HG03575 (cell line): Measurements from ENCODE around the gene FAM83G.
"Not testable (repeated sequence)": the region's sequence is repeated elsewhere in the genome, so short reads cannot be mapped to it uniquely, and the experiment has no call there.

Source experiments
- ATAC-seq: cut with Tn5 transposase; IDR thresholded peaks from one replicate; pipeline ENCODE4 v1.9.1; 2021; ENCODE audit not compliant: unreplicated experiment, insufficient number of reproducible peaks, low FRiP score; ENCODE audit errors: extremely low read depth

The FAM83G gene, protein sequence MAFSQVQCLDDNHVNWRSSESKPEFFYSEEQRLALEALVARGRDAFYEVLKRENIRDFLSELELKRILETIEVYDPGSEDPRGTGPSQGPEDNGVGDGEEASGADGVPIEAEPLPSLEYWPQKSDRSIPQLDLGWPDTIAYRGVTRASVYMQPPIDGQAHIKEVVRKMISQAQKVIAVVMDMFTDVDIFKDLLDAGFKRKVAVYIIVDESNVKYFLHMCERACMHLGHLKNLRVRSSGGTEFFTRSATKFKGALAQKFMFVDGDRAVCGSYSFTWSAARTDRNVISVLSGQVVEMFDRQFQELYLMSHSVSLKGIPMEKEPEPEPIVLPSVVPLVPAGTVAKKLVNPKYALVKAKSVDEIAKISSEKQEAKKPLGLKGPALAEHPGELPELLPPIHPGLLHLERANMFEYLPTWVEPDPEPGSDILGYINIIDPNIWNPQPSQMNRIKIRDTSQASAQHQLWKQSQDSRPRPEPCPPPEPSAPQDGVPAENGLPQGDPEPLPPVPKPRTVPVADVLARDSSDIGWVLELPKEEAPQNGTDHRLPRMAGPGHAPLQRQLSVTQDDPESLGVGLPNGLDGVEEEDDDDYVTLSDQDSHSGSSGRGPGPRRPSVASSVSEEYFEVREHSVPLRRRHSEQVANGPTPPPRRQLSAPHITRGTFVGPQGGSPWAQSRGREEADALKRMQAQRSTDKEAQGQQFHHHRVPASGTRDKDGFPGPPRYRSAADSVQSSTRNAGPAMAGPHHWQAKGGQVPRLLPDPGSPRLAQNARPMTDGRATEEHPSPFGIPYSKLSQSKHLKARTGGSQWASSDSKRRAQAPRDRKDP

DNA sequence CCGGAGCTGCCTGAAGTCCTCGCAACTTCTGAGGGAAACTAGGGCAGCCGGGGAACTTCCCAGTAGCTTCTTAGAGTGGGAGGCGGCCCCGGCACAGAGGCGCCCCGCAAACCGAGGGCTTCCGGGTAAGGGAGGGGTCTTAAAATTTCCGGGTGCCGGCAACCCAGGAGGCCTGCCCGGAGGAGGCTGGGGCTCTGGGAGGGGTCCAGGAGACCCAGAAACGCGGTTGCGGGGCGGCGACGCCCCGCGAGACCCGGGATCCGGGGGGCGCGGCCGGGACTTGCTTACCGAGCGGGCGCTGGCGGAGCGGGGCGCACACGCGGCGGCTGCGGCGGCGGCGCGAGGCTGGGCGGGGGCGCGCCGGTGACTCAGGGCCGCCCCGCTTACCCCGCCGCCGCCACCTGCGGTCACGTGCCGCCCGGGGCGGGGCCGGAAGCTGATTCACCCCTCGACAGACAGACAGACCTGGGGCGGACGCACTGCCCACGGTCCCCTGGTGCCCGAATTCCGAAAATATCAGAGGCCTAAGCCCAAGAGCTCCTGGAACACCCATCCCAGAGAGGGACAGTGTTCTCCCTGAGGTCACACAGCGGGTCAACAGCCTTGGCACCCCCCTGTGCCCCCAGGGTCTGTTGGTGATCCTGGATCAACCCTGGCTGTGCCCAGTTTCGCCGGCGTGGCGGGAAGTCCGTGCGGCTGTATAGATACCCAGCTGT lies at the start of gene FAM83G:
Gene FAM83G, minus strand, starts transcription at position 344 of the 716 bp plus-strand sequence. CDS start 723 bp downstream, outside the sequence.
- no peak for ATAC-seq

DNA sequence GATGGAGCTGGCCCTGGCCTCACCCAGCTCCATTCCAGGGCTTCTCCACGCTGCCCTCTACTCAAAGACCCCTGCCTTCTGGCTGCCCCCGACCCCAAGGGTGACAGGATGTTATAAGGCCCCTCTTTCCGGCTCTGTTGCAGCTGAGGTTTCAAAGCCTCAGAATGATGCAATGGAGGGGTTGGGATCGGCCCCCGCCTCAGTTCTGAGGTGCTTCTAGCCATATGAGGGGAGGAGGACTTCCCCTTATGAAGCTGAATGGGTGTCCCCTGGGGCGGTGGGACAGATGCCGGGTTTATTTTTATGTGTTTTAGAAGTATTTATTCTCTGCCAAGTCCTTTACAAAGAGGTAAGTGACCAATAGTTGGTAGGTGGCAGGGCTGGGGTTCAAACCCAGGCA lies 44.3 kb upstream of the FAM83G start:
- ATAC-seq: not testable (repeated sequence)

DNA sequence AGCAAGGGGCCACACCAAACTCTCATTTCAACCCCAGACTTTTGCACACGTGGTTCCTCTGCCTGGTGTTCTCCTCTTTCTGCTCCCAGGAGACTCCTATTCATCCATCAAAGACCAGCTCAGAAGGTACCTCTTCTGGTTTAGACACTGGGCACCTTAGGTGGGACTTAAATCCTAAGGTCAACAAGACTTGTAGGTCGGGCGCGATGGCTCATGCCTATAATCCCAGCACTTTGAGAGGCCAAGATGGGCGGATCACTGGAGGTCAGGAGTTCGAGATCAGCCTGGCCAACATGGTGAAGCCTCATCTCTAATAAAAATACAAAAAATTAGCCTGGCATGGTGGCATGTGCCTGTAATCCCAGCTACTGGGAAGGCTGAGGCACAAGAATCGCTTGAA lies 42.9 kb upstream of the FAM83G start:
- not testable (repeated sequence) for ATAC-seq

DNA sequence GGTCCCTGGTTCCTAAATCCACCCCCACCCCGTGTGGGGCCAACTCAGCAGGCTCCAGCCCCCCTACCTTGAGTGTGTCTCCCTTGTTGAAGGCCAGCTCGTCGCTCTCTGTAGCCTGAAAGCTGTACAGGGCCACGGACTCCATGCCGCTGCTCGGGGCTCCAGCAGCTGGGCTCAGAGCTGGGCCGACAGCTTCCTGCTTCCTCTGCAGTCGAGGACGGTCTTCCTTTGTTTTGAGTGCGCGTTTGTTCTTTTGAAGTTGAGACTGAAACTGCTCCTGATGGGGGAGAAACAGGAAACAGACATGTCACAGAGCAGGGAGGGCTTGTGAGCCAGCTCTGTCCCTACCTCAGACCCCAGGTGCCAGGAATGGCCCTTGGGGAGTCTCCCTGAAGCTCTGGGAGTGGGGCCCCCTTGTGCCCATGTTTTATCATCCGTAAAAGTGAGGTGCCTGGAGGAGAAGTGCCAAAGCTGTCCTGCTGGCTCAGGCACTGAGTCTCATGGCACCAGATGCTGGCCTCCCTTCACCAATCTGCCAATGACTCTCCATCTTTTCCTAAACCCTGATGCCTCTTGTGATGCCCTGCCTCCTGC lies 42.3 kb upstream of the FAM83G start, which contains the start of gene GRAP:
Gene GRAP, minus strand, starts transcription at position 176 of the 594 bp plus-strand sequence. Its CDS starts 31 bp downstream, at position 145.
- not testable (repeated sequence) for ATAC-seq

DNA sequence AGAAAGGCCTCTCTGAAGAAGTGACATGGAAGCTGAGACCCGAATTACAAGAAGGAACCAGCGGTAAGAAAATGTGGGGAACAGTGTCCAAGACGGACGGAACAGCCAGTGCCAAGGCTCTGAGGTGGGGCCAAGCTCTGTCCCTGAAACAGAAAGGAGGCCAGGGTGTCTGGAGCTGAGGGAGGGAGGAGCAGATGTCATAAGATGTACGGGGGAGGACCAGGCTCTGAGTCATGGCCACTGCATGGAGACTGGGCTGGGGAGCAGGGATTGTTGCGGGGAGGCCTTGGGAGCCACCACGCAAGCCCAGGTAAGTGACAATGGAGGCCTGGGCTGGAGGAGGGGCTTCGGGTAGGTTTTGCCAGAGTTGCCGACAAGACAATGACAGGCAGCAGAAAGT lies 40.1 kb upstream of the FAM83G start:
- not testable (repeated sequence) for ATAC-seq

DNA sequence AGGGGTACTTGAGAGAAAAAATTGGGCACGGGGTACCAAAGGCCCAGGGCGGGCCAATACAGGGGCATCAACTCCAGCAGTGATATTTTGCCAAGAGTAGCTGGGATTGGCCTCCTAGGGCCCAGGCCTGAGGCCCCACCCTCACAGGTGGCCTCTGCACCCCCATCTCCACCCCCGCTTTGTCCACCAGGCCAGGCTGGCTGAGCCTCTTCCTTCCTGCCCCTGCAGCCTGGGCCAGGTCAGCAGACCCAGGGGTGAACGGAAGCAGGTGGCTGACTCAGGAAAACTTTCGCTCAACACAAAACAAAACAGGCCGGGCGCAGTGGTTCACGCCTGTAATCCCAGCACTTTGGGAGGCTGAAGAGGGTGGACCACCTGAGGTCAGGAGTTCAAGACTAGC lies 38.5 kb upstream of the FAM83G start:
- ATAC-seq: not testable (repeated sequence)

DNA sequence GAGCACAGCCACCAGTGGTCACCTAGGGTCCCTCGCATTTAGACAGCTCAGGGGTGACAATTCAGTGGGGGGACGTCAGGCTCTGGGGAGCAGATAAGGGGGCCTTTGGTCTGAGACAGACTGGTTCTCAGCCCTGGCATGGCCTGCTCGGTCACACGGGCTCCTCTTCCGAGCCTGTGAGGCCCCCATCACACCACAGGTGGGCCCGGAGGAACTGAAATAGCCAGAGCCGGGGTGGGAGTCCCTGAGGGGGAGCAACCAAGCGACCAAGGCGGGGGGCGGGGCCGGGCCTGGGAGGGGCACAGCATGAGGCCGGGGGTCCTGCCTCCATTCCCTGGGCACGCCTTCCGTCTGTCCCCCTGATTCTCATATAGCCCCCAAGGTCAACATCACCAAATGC lies 37.8 kb upstream of the FAM83G start:
- not testable (repeated sequence) for ATAC-seq

DNA sequence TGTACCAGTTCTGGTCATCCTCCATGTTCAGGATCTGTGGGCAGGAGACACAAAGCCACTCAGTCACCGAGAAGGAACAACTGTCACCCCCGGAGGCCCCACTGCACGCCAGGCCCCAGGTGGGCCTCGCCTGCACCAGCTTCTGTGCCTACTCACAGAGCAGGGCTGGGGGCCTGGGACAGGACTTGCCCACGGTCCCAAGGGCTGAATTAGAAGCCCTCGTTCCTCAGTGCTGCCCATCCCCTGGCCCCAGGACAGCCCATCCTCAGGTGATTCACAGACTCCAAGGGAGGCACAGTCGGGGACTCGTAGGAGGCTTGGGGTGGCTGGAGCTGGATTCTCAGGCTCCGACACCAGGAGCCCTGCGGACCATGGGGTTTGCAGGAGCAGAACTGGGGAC lies 37.3 kb upstream of the FAM83G start:
- ATAC-seq: not testable (repeated sequence)

DNA sequence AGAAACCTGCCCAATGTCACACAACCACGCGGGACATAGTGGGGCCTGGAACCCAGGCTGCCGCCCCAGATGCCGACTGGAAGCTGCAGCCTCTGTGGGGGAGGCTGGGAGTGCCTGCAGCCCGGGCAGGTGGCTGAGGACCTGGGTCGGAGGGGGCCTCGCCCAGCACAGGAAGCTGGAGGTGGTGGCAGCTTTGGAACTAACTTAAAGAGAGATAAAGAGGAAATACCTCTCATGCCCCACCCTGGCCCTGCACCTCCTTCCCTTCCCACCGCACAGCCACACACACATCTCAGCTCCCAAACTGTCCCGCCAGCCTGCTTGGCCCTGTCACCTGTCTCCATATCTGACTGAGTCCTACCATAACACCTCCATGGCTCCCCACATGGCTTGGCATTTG lies 35.8 kb upstream of the FAM83G start:
- not testable (repeated sequence) for ATAC-seq

DNA sequence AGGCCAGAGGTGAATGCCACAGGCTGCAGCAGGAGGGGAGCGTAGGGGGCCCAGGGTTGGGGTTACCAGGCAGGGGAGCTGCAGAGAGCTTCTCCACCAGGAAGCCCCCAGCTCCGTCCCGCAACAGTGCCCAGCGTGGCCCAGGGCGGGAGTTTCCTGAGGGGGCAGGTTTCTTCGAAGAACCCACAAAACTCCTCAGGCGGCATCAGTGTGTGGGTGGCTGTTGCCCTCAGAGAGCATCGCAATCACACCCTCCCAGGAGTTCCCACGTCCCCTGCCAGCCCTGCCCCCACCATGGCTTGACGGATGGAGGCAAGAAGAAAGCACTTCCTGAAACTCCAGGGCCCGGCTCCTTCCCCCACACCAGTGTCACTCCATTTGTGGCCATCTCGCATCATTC lies 34.2 kb upstream of the FAM83G start:
- ATAC-seq: not testable (repeated sequence)

DNA sequence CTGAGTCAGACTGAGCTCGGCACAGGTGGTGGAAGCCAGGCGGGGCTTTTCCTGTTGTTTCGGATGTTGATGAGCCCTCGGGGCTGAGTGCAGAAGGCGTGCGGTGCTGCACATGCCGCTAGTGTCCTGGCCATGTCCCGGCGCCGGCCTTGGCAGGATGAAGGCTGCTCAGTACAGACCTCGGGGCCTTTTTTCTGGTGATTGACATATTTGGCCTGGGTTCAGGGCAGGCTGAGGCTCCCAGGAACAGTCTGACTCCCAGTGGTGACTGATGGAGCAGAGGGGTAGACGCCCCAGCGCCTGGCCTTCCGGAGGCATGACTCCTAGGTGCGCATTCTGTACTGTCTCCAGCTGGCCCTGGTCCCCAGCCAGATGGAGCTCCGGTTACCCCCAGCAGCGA lies 33.4 kb upstream of the FAM83G start:
- ATAC-seq: not testable (repeated sequence)

DNA sequence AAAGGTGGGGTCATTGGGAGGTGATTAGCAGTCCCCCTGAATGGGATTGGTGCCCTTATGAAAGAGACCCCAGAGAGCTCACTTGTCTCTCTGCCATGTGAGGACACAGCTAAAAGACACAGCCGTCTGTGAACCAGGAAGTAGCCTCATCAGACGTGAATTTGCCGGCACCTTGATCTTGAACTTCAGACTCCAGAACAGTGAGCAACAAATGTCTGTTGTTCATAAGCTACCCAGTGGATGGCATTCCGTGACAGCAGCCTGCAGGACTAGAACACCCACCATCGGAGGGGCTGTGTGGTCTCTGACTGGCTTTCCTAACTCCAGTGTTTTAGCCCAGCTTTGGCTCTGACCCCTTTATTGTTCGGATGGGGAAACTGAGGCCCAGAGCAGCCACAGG lies 33.0 kb upstream of the FAM83G start:
- not testable (repeated sequence) for ATAC-seq

DNA sequence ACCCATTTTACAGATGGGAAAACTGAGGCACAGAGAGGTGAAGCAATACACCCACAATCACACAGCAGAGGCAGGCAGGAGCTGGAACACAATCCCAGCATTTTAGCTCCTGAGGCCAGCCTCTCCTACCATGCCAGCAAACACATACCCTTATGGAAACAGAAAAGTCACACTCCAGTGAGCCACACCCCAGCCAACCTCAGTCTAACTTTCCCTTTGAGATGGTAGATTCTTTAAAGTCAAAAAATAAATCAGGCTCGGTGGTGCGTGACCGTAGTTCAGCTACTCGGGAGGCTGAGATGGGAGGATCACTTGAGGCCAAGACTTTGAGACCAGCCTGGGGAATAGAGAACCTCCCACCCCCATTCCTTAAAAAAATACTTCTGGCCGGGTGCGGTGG lies 31.6 kb upstream of the FAM83G start:
- ATAC-seq: not testable (repeated sequence)

DNA sequence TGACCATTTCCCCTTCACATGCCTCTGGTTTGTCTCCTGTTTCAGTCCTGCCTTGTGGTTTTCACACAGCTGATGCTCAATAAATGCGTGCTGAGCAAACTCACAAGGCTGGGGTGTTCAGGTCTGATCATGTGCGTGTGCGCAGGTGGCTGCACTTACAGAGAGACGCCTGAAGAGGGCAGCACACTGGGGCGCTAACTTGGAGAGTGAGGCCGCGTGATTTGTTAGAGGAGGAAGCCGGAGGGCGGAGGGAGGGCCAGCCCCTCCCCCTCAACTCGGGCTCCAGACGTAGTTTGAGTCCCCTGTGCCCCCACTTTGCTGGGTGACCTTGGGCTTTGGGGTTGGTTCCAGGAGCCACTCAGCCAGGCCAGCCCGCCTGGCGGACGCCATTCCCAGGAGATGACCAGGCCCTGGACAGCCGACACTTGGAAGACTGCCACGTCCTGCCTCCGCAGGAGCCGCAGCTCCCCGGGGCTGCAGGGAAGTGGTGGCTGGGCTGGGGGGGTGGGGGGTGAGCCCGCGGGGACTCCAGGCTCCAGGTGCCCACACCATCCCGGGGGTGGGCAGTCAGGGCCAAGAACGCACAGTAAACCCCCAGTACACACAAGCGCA lies 27.9 kb upstream of the FAM83G start:
- not testable (repeated sequence) for ATAC-seq

DNA sequence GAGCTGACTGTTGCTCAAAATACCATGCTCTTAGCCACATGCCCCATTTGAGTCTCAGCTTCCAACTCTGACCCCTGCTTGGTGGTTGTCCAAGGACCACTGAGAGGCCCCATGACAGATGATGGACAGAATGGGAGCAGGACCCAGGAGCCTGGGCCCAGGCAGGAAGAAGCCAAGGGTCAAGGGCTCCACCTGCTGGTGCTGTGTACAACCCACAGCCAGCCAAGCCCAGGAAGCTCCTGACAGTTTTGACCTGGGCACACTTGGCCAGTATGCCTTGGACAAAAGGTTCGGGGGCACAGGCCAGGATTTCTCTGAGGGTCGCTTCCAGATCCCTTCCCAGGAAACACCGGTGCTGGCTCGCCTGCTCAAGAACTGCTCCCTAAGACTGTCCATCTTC lies 27.2 kb upstream of the FAM83G start:
- not testable (repeated sequence) for ATAC-seq

DNA sequence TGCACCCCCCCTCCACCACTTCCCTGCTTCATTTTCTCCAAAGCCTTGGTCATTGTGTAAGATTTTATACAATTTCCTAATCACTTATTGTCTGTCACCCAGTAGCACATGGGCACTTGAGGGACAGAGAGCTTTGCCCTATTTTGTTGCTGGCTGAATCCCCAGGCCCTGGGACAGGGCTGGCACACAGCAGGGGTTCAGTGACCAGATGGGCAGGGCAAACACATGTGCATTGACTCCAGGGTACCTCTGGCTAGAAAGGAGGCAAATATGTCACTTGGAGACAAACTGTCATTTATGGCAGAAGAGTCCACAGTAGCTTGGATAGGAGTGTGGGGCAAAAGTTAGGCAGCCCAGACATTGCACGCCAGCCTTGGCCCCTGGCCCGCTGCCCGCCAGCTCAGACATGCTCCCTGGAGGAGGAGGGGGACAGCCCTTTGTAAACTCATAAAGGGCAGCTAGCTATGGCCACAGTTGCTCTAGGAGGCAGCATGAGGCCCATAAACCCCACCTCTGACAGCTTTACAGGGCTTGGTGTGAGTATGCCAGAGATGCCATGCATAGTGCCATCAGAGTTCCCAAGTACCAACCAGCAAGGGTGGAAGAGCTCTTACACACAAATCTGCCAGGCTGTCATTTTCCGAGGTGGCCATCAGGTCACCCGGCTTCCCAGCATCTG lies 26.3 kb upstream of the FAM83G start:
- not testable (repeated sequence) for ATAC-seq

DNA sequence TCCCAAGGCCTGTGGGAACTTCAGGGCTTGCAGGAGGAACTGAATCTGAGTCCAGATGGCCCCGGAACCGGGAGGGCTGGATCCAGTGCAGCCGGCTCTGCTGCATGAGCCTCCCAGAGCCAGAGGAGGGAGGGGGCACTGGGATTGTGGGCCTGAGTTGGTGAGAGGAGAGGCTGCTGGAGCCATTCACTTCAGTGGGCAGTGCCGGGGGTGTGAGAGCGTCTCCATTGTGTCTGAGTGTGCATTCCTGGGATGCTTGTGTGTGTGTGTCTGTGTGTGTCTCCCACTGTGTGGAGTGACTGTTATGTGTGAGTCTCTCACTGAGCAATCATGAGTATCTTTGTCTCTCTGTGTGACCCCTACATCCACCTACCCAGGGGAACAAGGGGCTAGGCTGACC lies 25.2 kb upstream of the FAM83G start:
- ATAC-seq: not testable (repeated sequence)

DNA sequence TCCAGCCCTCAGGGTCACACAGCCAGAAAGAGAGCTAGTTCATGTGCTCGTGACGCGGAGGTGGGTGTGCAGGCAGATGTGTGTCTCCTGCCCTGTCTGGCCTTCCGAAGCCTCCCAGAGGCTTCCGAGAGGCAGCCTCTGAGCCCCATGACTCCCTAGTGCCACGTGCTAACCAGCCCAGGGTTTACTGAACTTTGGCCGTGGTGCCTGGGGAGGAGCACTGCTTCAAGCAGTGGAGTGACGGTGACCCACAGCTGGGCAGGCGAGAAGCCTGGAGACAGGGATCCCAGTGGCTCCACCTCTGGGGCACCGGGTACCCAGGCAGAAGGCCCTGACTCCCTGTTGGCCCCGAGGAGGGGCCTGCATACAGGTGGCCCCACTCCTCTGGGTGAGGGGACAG lies 24.1 kb upstream of the FAM83G start:
- ATAC-seq: not testable (repeated sequence)
